Urothelium cell line (cell line): Measurements from ENCODE around the gene ATOSA.

Source experiments
- DNase-seq: peaks from one replicate; pipeline ENCODE4 v3.0.0; 2011; ENCODE audit warnings: low spot score, mixed read lengths
- FAIRE-seq: peaks from 2 replicates; lab custom pipeline; 2011; peaks lifted over from hg19 to GRCh38; lab: Jason Lieb, UNC

Gene ATOSA

GRCh38 chr15:52656412-52656811, 22.8 kb downstream of the ATOSA start:
- DNase-seq (no peak), FAIRE-seq (no peak)

GRCh38 chr15:52653431-52653964, 25.7 kb downstream of the ATOSA start:
- peak; percentile 35 for DNase-seq
- FAIRE-seq: no peak

GRCh38 chr15:52652984-52653383, 26.2 kb downstream of the ATOSA start:
- no peak for FAIRE-seq
- no peak for DNase-seq

GRCh38 chr15:52652286-52652685, 26.9 kb downstream of the ATOSA start:
- DNase-seq (no peak), FAIRE-seq (no peak)

GRCh38 chr15:52651868-52652267, 27.3 kb downstream of the ATOSA start:
- DNase-seq: peak; percentile 78
- FAIRE-seq: no peak

GRCh38 chr15:52651114-52651513, 28.1 kb downstream of the ATOSA start:
- DNase-seq: no peak
- no peak for FAIRE-seq

GRCh38 chr15:52649686-52650085, 29.5 kb downstream of the ATOSA start:
- DNase-seq (no peak), FAIRE-seq (no peak)

GRCh38 chr15:52645916-52646315, 33.3 kb downstream of the ATOSA start:
- FAIRE-seq: no peak

GRCh38 chr15:52642386-52643361, 36.5 kb downstream of the ATOSA start:
- no peak for FAIRE-seq
- DNase-seq: peak; percentile 41

More at GRCh38 chr15:52645916-52646315, 33.3 kb downstream of the ATOSA start:
- DNase-seq: no peak

- FAIRE-seq (no peak), DNase-seq (no peak)
Measured at GRCh38 chr15:52636459-52636858, 42.7 kb downstream of the ATOSA start.

- FAIRE-seq (no peak), DNase-seq (no peak)
Measured at GRCh38 chr15:52635908-52636307, 43.3 kb downstream of the ATOSA start.
